CD14-positive monocyte (primary cell): ENCODE measurements around the gene TECPR2. TPM values are rescaled to one million over a fixed set of nuclear protein-coding genes. Genes with fewer than 3 reads are reported as not detected.

Experiments
- DNase-seq, 3 donors: peaks; one replicate each; pipeline ENCODE4 v3.0.0-alpha.2; 2011 to 2022
- H2AFZ ChIP-seq: 2 replicates; pipeline ENCODE4 v1.6.0; 2012; ENCODE audit warnings: mild to moderate bottlenecking, low read depth, low read length, inconsistent platforms; ENCODE audit not compliant: insufficient read depth, poor library complexity, severe bottlenecking
- H3K27ac ChIP-seq, 2 donors: 1 replicate in 1 of 2; 2 replicates in 1 of 2; pipeline ENCODE4 v1.5.1; 2012 to 2013; ENCODE audit warnings: low read length in 2 of 2, control low read depth in 1 of 2, inconsistent platforms in 1 of 2, low read depth in 1 of 2, mild to moderate bottlenecking in 1 of 2
- H3K27me3 ChIP-seq, 2 donors: one replicate each; pipeline versions ENCODE4 v1.6.0 to v1.6.1; 2011 to 2013; ENCODE audit warnings: low read length in 2 of 2; ENCODE audit not compliant: control insufficient read depth in 2 of 2, insufficient read depth in 2 of 2
- H3K36me3 ChIP-seq, 2 donors: replicated peaks in 1 of 2; 1 replicate in 1 of 2; 2 replicates in 1 of 2; pipeline versions ENCODE4 v1.5.1 to v1.6.1; 2012 to 2013; ENCODE audit warnings: low read length in 2 of 2, control low read depth in 1 of 2, inconsistent platforms in 1 of 2, mild to moderate bottlenecking in 1 of 2; ENCODE audit not compliant: insufficient read depth in 2 of 2, control insufficient read depth in 1 of 2
- H3K4me1 ChIP-seq, 2 donors: 1 replicate in 1 of 2; 2 replicates in 1 of 2; pipeline versions ENCODE4 v1.5.1 to v1.6.1; 2012 to 2013; ENCODE audit warnings: low read length in 2 of 2, control low read depth in 1 of 2, inconsistent platforms in 1 of 2, mild to moderate bottlenecking in 1 of 2, moderate library complexity in 1 of 2; ENCODE audit not compliant: insufficient read depth in 2 of 2, control insufficient read depth in 1 of 2
- H3K4me2 ChIP-seq: replicated peaks from 2 replicates; pipeline ENCODE3; 2012; ENCODE audit warnings: low read length, moderate library complexity, mild to moderate bottlenecking; ENCODE audit not compliant: poor library complexity, severe bottlenecking; ENCODE audit errors: extremely low read depth
- H3K4me3 ChIP-seq, 3 experiments: fragments of 200-600 bp in 1 of 3; sonication (generic) in 1 of 3; replicated peaks in 1 of 3; 1 replicate in 2 of 3; 2 replicates in 1 of 3; pipeline ENCODE4 v1.5.1; 2011 to 2013; ENCODE audit warnings: low read length in 3 of 3, mild to moderate bottlenecking in 3 of 3, control low read depth in 2 of 3, low read depth in 2 of 3, inconsistent platforms in 1 of 3, moderate library complexity in 1 of 3
- H3K79me2 ChIP-seq: 2 replicates; pipeline ENCODE4 v1.6.0; 2012; ENCODE audit warnings: mild to moderate bottlenecking, control low read depth, inconsistent platforms, low read length, moderate library complexity; ENCODE audit not compliant: insufficient read depth
- H3K9ac ChIP-seq: 2 replicates; pipeline ENCODE4 v1.6.0; 2017; ENCODE audit warnings: low read length, mild to moderate bottlenecking; ENCODE audit not compliant: insufficient read depth, poor library complexity, severe bottlenecking
- H3K9me3 ChIP-seq, 2 donors: replicated peaks in 1 of 2; 1 replicate in 1 of 2; 2 replicates in 1 of 2; pipeline versions ENCODE4 v1.5.1 to v1.6.1; 2012 to 2013; ENCODE audit warnings: low read length in 2 of 2, control low read depth in 1 of 2; ENCODE audit not compliant: control insufficient read depth in 1 of 2, insufficient read depth in 1 of 2
- H4K20me1 ChIP-seq: 2 replicates; pipeline ENCODE4 v1.6.0; 2012; ENCODE audit warnings: mild to moderate bottlenecking, low read length, control low read depth, moderate library complexity; ENCODE audit not compliant: insufficient read depth
- H3K27ac Mint-ChIP-seq, 7 donors: one replicate each; pipeline ENCODE4 v1.8.0; 2020; ENCODE audit warnings: mild to moderate bottlenecking in 7 of 7, mixed read lengths in 7 of 7, moderate library complexity in 6 of 7, inconsistent platforms in 2 of 7
- H3K27me3 Mint-ChIP-seq, 3 donors: one replicate each; pipeline ENCODE4 v1.8.0; 2021 to 2022; ENCODE audit warnings: low read depth in 3 of 3, mild to moderate bottlenecking in 3 of 3, mixed read lengths in 3 of 3, moderate library complexity in 3 of 3, inconsistent platforms in 1 of 3
- H3K36me3 Mint-ChIP-seq, 2 donors: one replicate each; pipeline ENCODE4 v1.8.0; 2020; ENCODE audit warnings: mixed read lengths in 2 of 2, inconsistent platforms in 1 of 2, mild to moderate bottlenecking in 1 of 2
- H3K4me1 Mint-ChIP-seq: one replicate; pipeline ENCODE4 v1.8.0; 2020; ENCODE audit warnings: mild to moderate bottlenecking, mixed read lengths
- H3K4me3 Mint-ChIP-seq, 2 donors: one replicate each; pipeline ENCODE4 v1.8.0; 2020; ENCODE audit warnings: mild to moderate bottlenecking in 2 of 2, mixed read lengths in 2 of 2, moderate library complexity in 1 of 2
- H3K9me3 Mint-ChIP-seq, 7 donors: one replicate each; pipeline ENCODE4 v1.8.0; 2020 to 2022; ENCODE audit warnings: mixed read lengths in 7 of 7, mild to moderate bottlenecking in 6 of 7, moderate library complexity in 6 of 7, inconsistent platforms in 2 of 7
- CTCF ChIP-seq: fragments of 200-600 bp; IDR thresholded peaks from one replicate; pipeline ENCODE4 v1.8.0; 2022; ENCODE audit warnings: antibody characterized with exemption, mild to moderate bottlenecking
- WGBS: methylation state at CpG from one replicate; pipeline ENCODE4 v1.1.5; 2013; ENCODE audit warnings: missing lambda C conversion rate; ENCODE audit not compliant: insufficient coverage; 5-methylcytosine and 5-hydroxymethylcytosine counted together
- intact Hi-C, 2 donors: fragments of 100-400 bp; cut with micrococcal nuclease; formaldehyde crosslinking; loops; one replicate each; pipeline versions ENCODE4 v1.15.0 to v1.15.1; 2023
- polyA plus RNA-seq, 3 donors: library from polyadenylated mRNA; depleted of rRNA in 1 of 3; unstranded in 2 of 3; stranded (reverse) in 1 of 3; fragments of 300-500 nt in 2 of 3; fragments of >200 nt in 1 of 3; fragmentation: Illumina TruSeq in 2 of 3; gene quantifications; 1 replicate in 2 of 3; 2 replicates in 1 of 3; pipeline ENCODE4 v1.2.3, GENCODE V29; 2012 to 2021

Gene TECPR2
- polyA plus RNA-seq, 3 donors: 2.8 to 10.4 (median 6.4) TPM

GRCh38 chr14:102500158-102500662 lies 137.5 kb downstream of the TECPR2 start:
- Histone ChIP-seq H3K4me2 (no peak overlapping the region), H2AFZ (no peak overlapping the region), H3K27me3 (no peaks in the 10 kb centered on the region), H4K20me1 (no peaks in the 10 kb centered on the region), H3K36me3 (peaks cover 32 to 33% of the 10 kb centered on the region in 2 donors), H3K9ac (peak overlapping the region; percentile 32), H3K4me3 (no peak overlapping the region), H3K79me2 (no peaks in the 10 kb centered on the region), H3K4me1 (peaks cover 15 to 18% of the 10 kb centered on the region in 2 donors), H3K9me3 (no peaks in the 10 kb centered on the region), H3K27ac (peak overlapping the region; percentile 66 to 76)
- peak overlapping the region; percentile 27 to 64 for H3K4me3 Mint-ChIP-seq
- intact Hi-C loops: loop anchor here in 1 of 2 donors (10.0 kb wide), 1 partner anchor 135 kb away; the partner anchor contains the start of genes CINP and TECPR2
- H3K4me1 Mint-ChIP-seq: peaks cover 19% of the 10 kb centered on the region
- 57% methylated on average over 13 of the region's 14 CpGs for WGBS
- H3K27me3 Mint-ChIP-seq: peaks cover 0 to 2% (median 0%) of the 10 kb centered on the region in 3 donors
- peaks cover 0 to 2% (median 0%) of the 10 kb centered on the region in 7 donors for H3K9me3 Mint-ChIP-seq
- H3K36me3 Mint-ChIP-seq: peaks cover 37 to 56% of the 10 kb centered on the region in 2 donors
- peak; percentile 38 to 70 (median 57) for DNase-seq
- TF ChIP-seq CTCF: no peak
- H3K27ac Mint-ChIP-seq: peak overlapping the region; percentile 85 to 95 (median 90)

- Histone ChIP-seq H3K9ac (no peak overlapping the region), H3K79me2 (no peaks in the 10 kb centered on the region), H4K20me1 (no peaks in the 10 kb centered on the region), H3K4me2 (no peak overlapping the region), H3K36me3 (peaks cover 32 to 33% of the 10 kb centered on the region in 2 donors), H2AFZ (no peak overlapping the region), H3K4me3 (no peak overlapping the region), H3K27me3 (no peaks in the 10 kb centered on the region), H3K9me3 (no peaks in the 10 kb centered on the region), H3K27ac (peak overlapping the region; percentile 66 to 76), H3K4me1 (peaks cover 15 to 18% of the 10 kb centered on the region in 2 donors)
- Mint-ChIP-seq H3K9me3 (peaks cover 0 to 2% (median 0%) of the 10 kb centered on the region in 7 donors), H3K36me3 (peaks cover 37 to 56% of the 10 kb centered on the region in 2 donors), H3K4me1 (peaks cover 19% of the 10 kb centered on the region), H3K27me3 (peaks cover 0 to 2% (median 0%) of the 10 kb centered on the region in 3 donors), H3K27ac (peak overlapping the region; percentile 85 to 95 (median 90)), H3K4me3 (no peak overlapping the region)
- 100% methylated on average over 3 of the region's 3 CpGs for WGBS
- DNase-seq: peak; percentile 18 to 55 (median 23)
- no peak for TF ChIP-seq CTCF
- intact Hi-C loops: loop anchor here in 1 of 2 donors (10.0 kb wide), 1 partner anchor 136 kb away; the partner anchor contains the start of genes CINP and TECPR2
Observed at GRCh38 chr14:102500713-102501112, 138.0 kb downstream of the TECPR2 start.
